NCI-H748 (cell line): ENCODE measurements around the gene SLC11A2.
"Not testable (repeated sequence)": the region's sequence is repeated elsewhere in the genome, so short reads cannot be mapped to it uniquely, and the experiment has no call there.

ENCODE experiments used
- DNase-seq: peaks from one replicate; lab custom pipeline; 2025; ENCODE audit not compliant: unreplicated experiment; lab: John Stamatoyannopoulos, UW

Gene SLC11A2

GRCh38 chr12:51027342-51027835 lies 1.2 kb upstream of the SLC11A2 start:
- no peak for DNase-seq

GRCh38 chr12:51025338-51025835 lies 797 bp downstream of the SLC11A2 start:
- DNase-seq, result peak; percentile 77

DNA sequence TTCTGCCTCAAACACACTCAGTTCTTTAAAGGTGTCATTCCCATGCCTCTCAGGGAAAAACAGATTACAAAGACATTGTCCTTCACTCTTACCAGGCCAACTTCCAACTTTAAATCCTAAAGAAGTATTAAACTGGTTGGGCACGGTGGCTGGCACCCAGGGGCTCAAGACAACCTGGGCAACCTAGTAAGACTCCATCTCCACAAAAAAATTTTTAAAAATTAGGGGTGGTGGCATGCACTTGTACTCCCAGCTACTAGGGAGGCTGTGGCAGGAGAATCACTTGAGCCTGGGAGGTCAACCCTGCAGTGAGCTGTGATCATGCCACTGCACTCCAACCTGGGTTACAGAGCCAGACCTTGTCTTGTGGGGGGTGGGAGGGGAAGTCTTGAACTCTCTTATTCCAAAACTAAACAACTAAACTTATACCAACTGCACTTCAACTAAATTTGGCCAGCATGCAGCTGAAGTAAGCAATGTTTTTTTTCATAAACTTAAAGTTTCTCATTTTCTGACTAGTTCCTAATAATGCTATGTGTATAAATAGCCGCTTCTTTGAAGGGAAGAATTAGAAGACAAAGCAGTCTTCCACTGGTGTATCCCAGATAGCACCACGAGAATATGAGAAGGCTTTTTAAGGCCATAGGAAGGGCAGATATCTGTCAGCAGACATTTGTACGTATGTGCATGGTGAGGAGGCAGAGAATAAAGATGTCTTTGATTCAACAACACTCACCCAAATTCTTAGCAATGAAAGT lies 2.4 kb downstream of the SLC11A2 start:
- no peak for DNase-seq

GRCh38 chr12:51021694-51022093 lies 4.5 kb downstream of the SLC11A2 start:
- DNase-seq, result no peak

- DNase-seq, result peak; percentile 72
These were observed 5.6 kb downstream of the SLC11A2 start for GRCh38 chr12:51020448-51021182.

DNA sequence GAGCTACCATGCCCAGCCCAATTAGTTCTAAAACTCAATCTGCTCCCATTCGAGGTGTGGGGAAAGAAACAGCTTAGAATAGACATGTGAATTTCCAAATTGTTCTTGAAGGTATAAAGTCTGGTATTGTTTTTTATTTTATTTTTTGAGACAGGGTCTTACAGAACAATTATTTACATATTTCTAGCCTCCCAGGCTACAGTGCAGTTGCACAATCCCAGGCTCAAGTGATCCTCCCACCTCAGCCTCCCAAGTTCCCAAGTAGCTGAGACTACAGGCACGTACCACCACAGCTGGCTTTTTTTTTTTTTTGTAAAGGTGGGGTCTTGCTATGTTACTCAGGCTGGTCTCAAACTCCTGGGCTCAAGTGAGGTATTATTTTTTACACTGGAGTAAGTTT lies 6.3 kb downstream of the SLC11A2 start:
- no peak for DNase-seq

GRCh38 chr12:51018956-51019355 lies 7.2 kb downstream of the SLC11A2 start:
- no peak for DNase-seq

GRCh38 chr12:51017452-51017851 lies 8.7 kb downstream of the SLC11A2 start:
- no peak for DNase-seq

DNA sequence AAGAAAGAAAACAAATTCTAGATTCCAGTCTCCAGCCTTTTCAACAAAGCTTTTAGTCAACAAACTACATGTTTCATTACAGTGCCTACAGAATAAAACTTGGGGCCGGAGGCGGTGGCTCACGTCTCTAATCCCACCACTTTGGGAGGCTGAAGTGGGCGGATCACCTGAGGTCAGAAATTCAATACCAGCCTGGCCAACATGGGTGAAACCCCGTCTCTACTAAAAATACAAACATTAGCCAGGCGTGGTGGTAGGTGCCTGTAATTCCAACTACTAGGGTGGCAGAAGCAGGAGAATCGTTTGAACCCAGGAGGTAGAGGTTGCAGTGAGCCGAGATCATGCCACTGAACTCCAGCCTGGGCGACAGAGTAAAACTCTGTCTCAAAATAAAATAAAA lies 11.7 kb downstream of the SLC11A2 start:
- not testable (repeated sequence) for DNase-seq

- DNase-seq, result no peak
These were observed 12.7 kb downstream of the SLC11A2 start for GRCh38 chr12:51013441-51013840.

DNA sequence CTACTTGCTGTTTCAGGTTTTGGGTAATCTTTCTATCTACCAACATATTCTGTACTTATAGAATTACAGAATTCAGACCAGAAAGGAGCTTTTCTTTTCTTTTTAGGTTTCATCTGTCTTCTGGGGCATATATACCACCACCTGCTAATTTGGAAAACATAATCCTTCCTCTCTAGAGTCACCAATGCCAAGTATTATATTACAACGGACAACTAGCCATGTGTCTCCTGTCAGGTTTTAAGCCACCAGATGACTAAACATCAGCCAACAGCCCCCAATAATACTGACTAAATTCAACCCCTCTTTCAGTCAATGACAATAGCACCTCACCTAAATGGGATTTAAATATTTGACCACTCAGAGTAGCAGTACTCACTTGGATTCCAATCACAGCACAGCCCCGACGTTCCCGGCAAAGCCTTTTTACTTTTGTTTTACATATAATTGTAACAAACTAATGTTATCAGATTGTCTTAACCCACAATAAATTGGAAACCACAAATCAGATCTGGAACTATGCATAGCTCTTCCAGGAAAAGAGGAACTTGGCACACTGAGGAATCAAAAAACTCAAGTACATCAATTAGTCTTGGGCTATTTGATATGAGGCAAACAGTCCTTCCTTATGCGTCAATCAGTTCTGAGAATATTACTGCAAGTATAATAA lies 13.5 kb downstream of the SLC11A2 start:
- no peak for DNase-seq

DNA sequence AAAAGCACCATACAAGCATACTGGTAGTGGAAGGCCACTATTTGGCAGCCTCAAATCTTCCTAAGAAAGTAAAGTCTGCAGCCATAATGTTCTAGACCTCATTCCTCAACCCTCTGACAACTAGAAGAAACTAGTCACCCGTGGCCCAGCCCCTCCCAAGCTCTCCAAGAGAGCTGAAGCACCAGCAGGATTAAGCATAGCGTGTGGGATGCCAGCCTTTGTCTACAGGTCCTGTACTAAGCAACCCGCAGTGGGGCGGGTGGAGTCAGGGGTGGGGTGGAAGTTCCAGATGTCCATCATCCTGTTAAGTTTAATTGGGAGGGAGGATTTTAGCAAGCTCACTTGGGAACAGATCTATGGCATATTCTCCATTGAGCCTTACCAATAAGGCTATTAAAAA lies 14.2 kb downstream of the SLC11A2 start:
- DNase-seq, result no peak

- DNase-seq, result no peak
These were observed 17.1 kb downstream of the SLC11A2 start for GRCh38 chr12:51009056-51009440.

DNA sequence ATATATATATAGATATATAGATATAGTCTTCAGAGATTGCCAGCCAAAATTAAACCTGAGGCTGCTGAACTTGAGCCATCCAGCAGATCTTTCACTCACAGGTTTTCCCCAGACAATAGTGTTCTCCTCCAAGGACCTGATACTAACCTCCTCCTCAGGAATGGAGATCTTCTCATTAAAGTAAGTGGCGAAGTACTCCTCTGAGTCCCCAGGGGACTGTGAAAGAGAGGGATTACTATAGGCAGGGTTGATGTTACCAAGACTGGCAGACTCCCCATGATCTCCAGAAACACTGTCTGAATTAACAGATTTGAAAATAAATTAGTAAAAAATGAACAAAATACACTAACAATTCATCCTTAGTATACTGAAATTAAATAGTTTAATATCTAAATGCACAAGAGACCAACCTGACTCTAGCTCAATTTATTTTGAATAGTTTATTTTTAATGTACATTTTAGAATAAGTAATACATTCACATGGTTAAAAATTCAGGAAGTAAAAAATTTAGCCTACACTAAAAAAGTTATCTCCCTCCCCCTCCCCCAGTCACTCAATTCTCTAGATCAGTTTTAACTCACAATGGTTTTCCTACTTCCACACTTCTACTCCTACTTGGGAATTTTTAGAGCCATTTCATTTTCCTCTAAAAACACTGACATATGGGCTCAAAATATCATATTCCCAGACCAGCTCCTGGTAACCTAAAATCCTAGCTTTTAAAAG lies 17.7 kb downstream of the SLC11A2 start:
- DNase-seq, result no peak

DNA sequence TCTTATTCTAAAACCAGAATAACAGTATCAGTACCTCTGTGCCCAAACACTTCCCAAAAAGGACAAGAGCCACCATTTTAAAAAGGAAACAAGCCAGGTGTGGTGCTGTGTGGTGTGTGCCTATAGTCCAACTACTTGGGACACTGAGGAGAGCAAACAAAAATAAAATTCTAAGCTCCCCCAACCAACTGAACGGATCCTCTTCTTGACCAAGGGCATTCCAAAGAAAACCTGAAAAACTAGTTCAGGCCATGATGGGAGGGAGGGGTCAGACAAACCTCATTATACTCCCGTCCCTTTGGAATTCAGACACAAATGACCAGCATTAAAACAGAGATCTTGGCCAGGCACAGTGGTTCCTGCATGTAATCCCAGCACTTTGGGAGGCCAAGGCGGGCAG lies 20.5 kb downstream of the SLC11A2 start:
- DNase-seq, result peak; percentile 37

DNA sequence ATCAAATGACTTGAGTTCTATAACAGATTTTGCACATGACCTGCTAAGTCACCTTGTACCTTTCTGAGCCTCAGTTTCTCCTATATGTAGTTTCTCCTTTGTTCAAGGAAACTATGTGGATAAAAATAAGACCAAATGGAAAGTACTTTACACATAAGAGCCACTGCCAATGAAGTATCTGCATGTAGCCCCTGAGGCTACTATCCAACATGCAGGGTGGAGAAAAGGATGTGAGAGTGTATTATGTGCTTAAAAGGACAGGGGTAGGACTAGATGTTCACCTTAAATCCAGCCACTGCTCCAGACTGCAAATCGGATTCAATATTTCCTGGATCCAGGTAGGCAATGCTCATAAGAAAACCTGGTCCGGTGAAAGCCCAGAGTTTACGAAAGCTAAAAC lies 21.2 kb downstream of the SLC11A2 start:
- no peak for DNase-seq

- no peak for DNase-seq
These were observed 21.7 kb downstream of the SLC11A2 start for GRCh38 chr12:51004504-51004903.

GRCh38 chr12:51001799-51002198 lies 24.4 kb downstream of the SLC11A2 start:
- no peak for DNase-seq

DNA sequence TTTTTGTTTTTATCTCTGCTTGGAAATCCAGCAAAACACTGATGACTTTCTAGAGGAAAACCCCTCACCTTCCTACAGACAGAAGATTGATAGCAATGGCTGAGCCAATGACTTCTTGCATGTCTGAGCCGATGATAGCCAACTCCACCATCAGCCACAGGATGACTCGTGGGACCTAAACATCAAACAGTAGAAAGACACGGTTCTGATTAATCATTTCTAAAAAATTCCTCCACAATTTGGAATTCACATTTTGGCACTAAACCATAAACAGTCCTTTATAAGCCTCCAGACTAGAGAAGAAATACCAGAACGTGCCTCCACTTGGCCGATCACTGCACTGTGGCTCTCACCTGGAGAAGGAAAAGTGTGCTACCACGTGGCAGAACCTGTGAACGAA lies 25.9 kb downstream of the SLC11A2 start:
- DNase-seq, result no peak

- no peak for DNase-seq
These were observed 27.1 kb downstream of the SLC11A2 start for GRCh38 chr12:50999093-50999492.

DNA sequence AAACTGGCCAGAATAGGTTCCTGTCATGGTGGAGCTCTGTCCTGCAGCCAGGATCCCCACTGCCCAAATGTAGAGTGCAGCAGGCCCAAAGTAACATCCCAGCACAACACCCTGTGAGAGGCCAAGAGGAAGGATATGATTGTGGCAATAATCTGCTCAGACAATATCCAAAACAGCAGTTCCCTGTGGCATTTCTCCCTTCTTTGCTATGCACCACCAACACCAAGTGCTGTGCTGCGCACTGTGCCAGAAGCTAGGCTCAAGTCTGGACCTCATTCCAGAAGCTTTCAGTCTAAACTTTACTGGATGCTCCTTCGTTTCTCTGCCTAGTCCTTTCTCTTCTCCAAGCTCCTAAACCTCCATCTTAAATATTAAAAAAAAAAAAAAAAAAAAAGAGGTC lies 33.4 kb downstream of the SLC11A2 start:
- DNase-seq, result no peak
